ENCODE results near the gene AATF.

- no peak for TF ChIP-seq POLR2AphosphoS5 (IDR thresholded peaks at IDR 0.05)
- no peak for TF ChIP-seq CTCF (IDR thresholded peaks at IDR 0.05 in 8 of 11, conservative IDR thresholded peaks at IDR 0.05 in 3 of 11)
- TF ChIP-seq POLR2A (IDR thresholded peaks at IDR 0.05): no peak
Measured at GRCh38 chr17:36919407-36919968, 29.3 kb upstream of the AATF start.
